Motor neuron (in vitro differentiated cells): ENCODE results near the gene STX2. TPM values are rescaled to one million over a fixed set of nuclear protein-coding genes. Genes with fewer than 3 reads are reported as not detected.

Source experiments
- ATAC-seq, 8 experiments: fragments of 200-7000 bp; cut with Tn5 transposase; replicated peaks in 6 of 8; 2 replicates each; pipeline ENCODE4 v1.8.0; 2021; ENCODE audit warnings: mild to moderate bottlenecking in 8 of 8, moderate library complexity in 8 of 8
- H3K27ac ChIP-seq, 2 donors: fragments of 250-450 bp; sonication (Bioruptor Pico); 2 replicates each; pipeline ENCODE4 v1.9.0; 2021; ENCODE audit warnings: antibody characterized with exemption in 2 of 2, mild to moderate bottlenecking in 2 of 2, moderate library complexity in 1 of 2
- H3K4me1 ChIP-seq, 2 donors: fragments of 250-450 bp; sonication (Bioruptor Pico); replicated peaks in 1 of 2; 2 replicates each; pipeline ENCODE4 v1.6.1; 2021; ENCODE audit warnings: antibody characterized with exemption in 2 of 2, mild to moderate bottlenecking in 2 of 2, moderate library complexity in 1 of 2
- H3K4me3 ChIP-seq, 5 donors: fragments of 250-450 bp; sonication (Bioruptor Pico); 2 replicates each; pipeline ENCODE4 v1.9.0; 2021; ENCODE audit warnings: antibody characterized with exemption in 5 of 5, mild to moderate bottlenecking in 5 of 5, moderate library complexity in 4 of 5
- WGBS, 10 experiments: fragments of 450-650 bp; shearing (Covaris generic); methylation state at CpG; one replicate each; pipeline ENCODE4 v1.0.0; 2022; 5-methylcytosine and 5-hydroxymethylcytosine counted together
- in situ Hi-C, 9 experiments: fragments of 400-800 bp; cut with MboI; loops; one replicate each; pipeline ENCODE4 v1.15.0; 2021; ENCODE audit warnings: low sequenced_read_pairs in 9 of 9, low pct_unique_long_range_greater_than_20kb in 2 of 9; ENCODE audit not compliant: unreplicated experiment in 9 of 9
- total RNA-seq, 8 experiments: library from RNA; unstranded; fragments of 300-600 nt; gene quantifications; 2 replicates each; pipeline versions ENCODE4 v1.2.3 to v1.2.4, GENCODE V29; 2022

Gene STX2
- total RNA-seq, 8 experiments from 2014 or later: 12.7 to 25.5 (median 19.2) TPM

- in situ Hi-C loops: no loop called here
- no peak for ATAC-seq
- Histone ChIP-seq H3K4me1 (peaks cover 36 to 45% of the 10 kb centered on the region in 2 donors), H3K4me3 (no peak overlapping the region), H3K27ac (no peak overlapping the region)
- WGBS, 10 experiments: 60 to 90% (median 78%) methylated on average over 1 to 6 of the region's 6 CpGs; no CpG with 5 or more reads in 1 of the 10 experiments
Observed at GRCh38 chr12:130835436-130835835, 3.6 kb downstream of the STX2 start.

- no peak for ATAC-seq
- no peak overlapping the region for H3K27ac ChIP-seq
- H3K4me3 ChIP-seq: no peak overlapping the region
- in situ Hi-C loops: no loop called here
- WGBS, 10 experiments: 61 to 100% (median 76%) methylated on average over 1 to 9 of the region's 11 CpGs; no CpG with 5 or more reads in 2 of the 10 experiments
- peaks cover 31 to 45% of the 10 kb centered on the region in 2 donors for H3K4me1 ChIP-seq
Observed at GRCh38 chr12:130835011-130835410, 4.0 kb downstream of the STX2 start.

- no peak overlapping the region for H3K27ac ChIP-seq
- 42 to 100% (median 80%) methylated on average over 1 to 7 of the region's 17 CpGs; no CpG with 5 or more reads in 3 of the 10 experiments for WGBS, 10 experiments
- H3K4me3 ChIP-seq: no peak overlapping the region
Observed at GRCh38 chr12:130832561-130833209, 6.4 kb downstream of the STX2 start.

GRCh38 chr12:130831876-130832405 lies 7.1 kb downstream of the STX2 start:
- no peak overlapping the region for H3K4me3 ChIP-seq
- peaks cover 20 to 29% of the 10 kb centered on the region in 2 donors for H3K4me1 ChIP-seq
- in situ Hi-C loops: no loop called here
- ATAC-seq: no peak
- no peak overlapping the region for H3K27ac ChIP-seq
- 48 to 100% (median 87%) methylated on average over 1 to 5 of the region's 5 CpGs; no CpG with 5 or more reads in 2 of the 10 experiments for WGBS, 10 experiments

More at GRCh38 chr12:130832561-130833209, 6.4 kb downstream of the STX2 start:
- ATAC-seq: peak; percentile 70 to 91 (median 82)
- in situ Hi-C loops: no loop called here
- H3K4me1 ChIP-seq: peaks cover 24 to 34% of the 10 kb centered on the region in 2 donors

GRCh38 chr12:130831246-130831645 lies 7.8 kb downstream of the STX2 start:
- H3K27ac ChIP-seq: no peak overlapping the region
- 87 to 100% (median 96%) methylated on average over 1 to 4 of the region's 4 CpGs; no CpG with 5 or more reads in 2 of the 10 experiments for WGBS, 10 experiments
- peaks cover 20 to 29% of the 10 kb centered on the region in 2 donors for H3K4me1 ChIP-seq
- no peak overlapping the region for H3K4me3 ChIP-seq
- no peak for ATAC-seq
- in situ Hi-C loops: no loop called here

- 77 to 100% (median 87%) methylated on average over 3 to 9 of the region's 14 CpGs; no CpG with 5 or more reads in 3 of the 10 experiments for WGBS, 10 experiments
Observed at GRCh38 chr12:130830246-130830551, 8.9 kb downstream of the STX2 start.

GRCh38 chr12:130829391-130830245 lies 9.4 kb downstream of the STX2 start:
- Histone ChIP-seq H3K4me1 (peaks cover 15 to 17% of the 10 kb centered on the region in 2 donors), H3K4me3 (no peak overlapping the region), H3K27ac (no peak overlapping the region)
- 43 to 100% (median 84%) methylated on average over 1 to 6 of the region's 17 CpGs; no CpG with 5 or more reads in 4 of the 10 experiments for WGBS, 10 experiments
- in situ Hi-C loops: no loop called here
- ATAC-seq: peak in 3 of 8 experiments; percentile 9 to 26 (median 17)

More at GRCh38 chr12:130830246-130830551, 8.9 kb downstream of the STX2 start:
- in situ Hi-C loops: no loop called here
- peak in 1 of 8 experiments; percentile 25 for ATAC-seq
- Histone ChIP-seq H3K4me1 (peaks cover 20 to 23% of the 10 kb centered on the region in 2 donors), H3K27ac (no peak overlapping the region), H3K4me3 (no peak overlapping the region)

GRCh38 chr12:130828895-130829294 lies 10.2 kb downstream of the STX2 start:
- in situ Hi-C loops: no loop called here
- Histone ChIP-seq H3K27ac (no peak overlapping the region), H3K4me3 (no peak overlapping the region), H3K4me1 (peaks cover 15 to 17% of the 10 kb centered on the region in 2 donors)
- WGBS, 10 experiments: 57 to 100% (median 83%) methylated on average over 1 to 6 of the region's 8 CpGs; no CpG with 5 or more reads in 3 of the 10 experiments
- ATAC-seq: no peak

GRCh38 chr12:130827432-130827831 lies 11.6 kb downstream of the STX2 start:
- ATAC-seq: peak in 2 of 8 experiments; percentile 25 to 60
- WGBS, 10 experiments: 0 to 100% (median 40%) methylated on average over 1 to 3 of the region's 3 CpGs; no CpG with 5 or more reads in 7 of the 10 experiments
- in situ Hi-C loops: no loop called here
- Histone ChIP-seq H3K4me1 (peaks cover 7 to 8% of the 10 kb centered on the region in 2 donors), H3K4me3 (no peak overlapping the region), H3K27ac (no peak overlapping the region)

- in situ Hi-C loops: no loop called here
- H3K4me3 ChIP-seq: no peak overlapping the region
- 70 to 100% (median 100%) methylated on average over 1 to 12 of the region's 21 CpGs; no CpG with 5 or more reads in 1 of the 10 experiments for WGBS, 10 experiments
- peak in 6 of 8 experiments; percentile 29 to 95 (median 77) for ATAC-seq
- no peak overlapping the region for H3K27ac ChIP-seq
- H3K4me1 ChIP-seq: peaks cover 0 to 3% of the 10 kb centered on the region in 2 donors
Observed at GRCh38 chr12:130826151-130826801, 12.8 kb downstream of the STX2 start.

GRCh38 chr12:130825771-130826150 lies 13.3 kb downstream of the STX2 start:
- no peak for ATAC-seq
- 60 to 100% (median 92%) methylated on average over 1 to 5 of the region's 6 CpGs; no CpG with 5 or more reads in 1 of the 10 experiments for WGBS, 10 experiments
- in situ Hi-C loops: no loop called here

GRCh38 chr12:130819681-130820080 lies 19.4 kb downstream of the STX2 start:
- Histone ChIP-seq H3K27ac (no peak overlapping the region), H3K4me1 (peaks cover 21 to 29% of the 10 kb centered on the region in 2 donors), H3K4me3 (no peak overlapping the region)
- peak in 1 of 8 experiments; percentile 69 for ATAC-seq
- in situ Hi-C loops: no loop called here
- WGBS, 10 experiments: 89 to 97% (median 93%) methylated on average over 5 to 12 of the region's 12 CpGs; no CpG with 5 or more reads in 4 of the 10 experiments

More at GRCh38 chr12:130825771-130826150, 13.3 kb downstream of the STX2 start:
- H3K4me1 ChIP-seq: peaks cover 0 to 3% of the 10 kb centered on the region in 2 donors
- H3K27ac ChIP-seq: no peak overlapping the region
- H3K4me3 ChIP-seq: no peak overlapping the region
